ENCODE results near the gene RIF1.
"Not testable (repeated sequence)": the region's sequence is repeated elsewhere in the genome, so short reads cannot be mapped to it uniquely, and the experiment has no call there.

The RIF1 gene

DNA sequence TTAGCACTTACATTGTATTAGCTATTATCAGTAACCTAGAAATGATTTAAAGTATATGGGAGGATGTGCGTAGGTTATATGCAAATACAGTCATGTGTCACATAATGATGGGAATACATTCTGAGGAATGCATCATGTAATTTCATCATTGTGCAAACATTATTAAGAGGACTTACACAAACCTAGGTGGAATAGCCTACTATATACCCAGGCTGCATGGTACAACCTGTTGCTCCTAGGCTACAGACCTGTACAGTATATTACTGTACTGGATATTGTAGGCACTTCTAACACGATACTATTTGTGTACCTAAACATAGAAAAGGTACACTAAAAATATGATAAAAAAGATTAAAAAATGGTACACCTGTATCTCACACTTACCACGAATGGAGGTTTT, 7.9 kb downstream of the RIF1 start:
- no peak for DNase-seq

DNA sequence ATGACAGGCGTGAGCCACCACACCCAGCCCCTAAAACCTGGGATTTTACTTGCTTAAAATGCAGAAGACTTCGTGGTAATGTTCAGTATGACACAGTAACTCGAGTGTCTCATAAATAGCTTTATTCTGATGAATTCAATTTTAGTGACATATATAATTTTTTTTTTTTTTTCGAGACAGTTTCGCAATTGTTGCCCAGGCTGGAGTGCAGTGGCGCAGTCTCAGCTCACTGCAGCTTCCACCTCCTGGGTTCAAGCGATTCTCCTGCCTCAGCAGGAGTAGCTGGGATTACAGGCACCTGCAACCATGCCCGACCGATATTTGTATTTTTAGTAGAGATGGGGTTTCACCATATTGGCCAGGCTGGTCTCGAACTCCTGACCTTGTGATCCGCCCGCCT, 12.0 kb downstream of the RIF1 start:
- not testable (repeated sequence) for DNase-seq

DNA sequence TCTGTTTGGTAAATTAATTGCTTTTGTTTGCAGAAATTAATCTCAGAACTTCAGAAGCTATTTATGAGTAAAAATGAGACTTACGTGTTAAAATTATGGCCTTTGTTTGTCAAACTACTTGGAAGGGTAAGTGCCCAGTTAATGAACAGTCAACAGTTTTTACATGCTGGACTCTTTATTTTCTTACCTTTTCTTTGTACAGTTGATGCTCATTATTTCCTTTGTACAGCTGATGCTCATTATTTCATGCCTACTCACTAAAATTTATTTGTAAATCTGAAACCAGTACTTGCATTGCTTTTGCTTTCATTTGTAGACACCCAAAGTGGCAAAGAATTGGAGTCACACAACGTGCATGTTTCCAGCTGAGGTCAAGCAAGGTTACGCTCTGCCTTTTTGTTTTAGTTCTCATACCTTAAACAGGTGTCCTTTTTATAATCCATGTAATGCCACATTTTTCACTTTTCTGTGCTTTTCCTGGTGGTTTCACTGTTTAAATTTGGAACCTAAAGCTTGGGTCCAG, 13.3 kb downstream of the RIF1 start:
- no peak for DNase-seq

DNA sequence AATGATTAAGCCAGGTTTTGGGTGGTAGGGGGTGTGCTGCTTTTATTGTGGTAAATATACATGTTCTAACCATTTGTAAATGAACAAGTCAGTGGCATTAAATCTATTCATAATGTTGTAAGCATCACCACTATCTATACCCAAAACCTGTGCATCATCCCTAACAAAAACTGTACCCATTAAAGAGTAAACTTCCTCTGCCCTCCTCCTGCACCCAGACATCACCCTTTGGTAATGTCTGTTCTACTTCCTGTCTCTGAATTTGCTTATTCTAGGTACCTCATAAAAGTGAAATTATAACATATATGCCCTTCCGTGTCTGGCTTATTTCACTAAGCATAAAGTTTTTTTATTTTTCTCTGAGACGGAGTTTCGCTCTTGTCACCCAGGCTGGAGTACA, 14.1 kb downstream of the RIF1 start:
- DNase-seq, result no peak

DNA sequence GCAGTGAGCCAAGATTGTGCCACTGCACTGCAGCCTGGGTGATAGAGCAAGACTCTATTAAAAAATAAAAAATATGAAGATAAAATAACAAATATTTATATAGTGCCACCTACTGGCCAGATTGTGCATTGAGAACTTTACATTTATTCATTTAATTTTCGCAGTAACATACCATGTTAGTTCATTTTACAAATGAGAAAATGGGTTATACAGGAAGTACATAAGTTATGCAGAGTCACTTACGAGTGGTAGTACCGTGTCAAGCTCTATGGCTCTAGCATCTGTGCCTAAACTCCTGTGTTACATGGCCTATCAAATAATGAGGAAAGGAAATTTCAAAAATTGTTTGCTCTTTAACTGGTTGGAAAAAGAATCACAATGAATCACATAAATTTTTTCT, 27.9 kb downstream of the RIF1 start:
- no peak for DNase-seq

DNA sequence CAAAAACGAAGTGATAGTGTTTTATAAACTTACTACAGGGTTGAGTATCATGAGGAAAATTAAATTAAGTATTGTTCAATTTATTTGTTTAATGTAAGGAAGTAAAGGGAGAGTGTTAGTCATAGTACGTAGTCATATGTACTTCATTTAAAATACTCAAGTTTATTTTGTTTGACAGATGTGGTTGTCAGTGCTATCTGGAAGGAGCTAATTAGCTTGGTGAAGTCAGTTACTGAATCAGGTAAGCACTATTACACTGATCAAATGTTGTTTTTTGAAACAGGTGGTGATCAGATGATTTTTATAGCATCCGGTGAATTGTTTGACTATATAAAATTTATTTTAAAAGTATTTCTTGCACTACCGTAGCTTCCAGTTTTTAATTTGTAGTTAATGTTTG, 28.8 kb downstream of the RIF1 start:
- DNase-seq, result no peak

DNA sequence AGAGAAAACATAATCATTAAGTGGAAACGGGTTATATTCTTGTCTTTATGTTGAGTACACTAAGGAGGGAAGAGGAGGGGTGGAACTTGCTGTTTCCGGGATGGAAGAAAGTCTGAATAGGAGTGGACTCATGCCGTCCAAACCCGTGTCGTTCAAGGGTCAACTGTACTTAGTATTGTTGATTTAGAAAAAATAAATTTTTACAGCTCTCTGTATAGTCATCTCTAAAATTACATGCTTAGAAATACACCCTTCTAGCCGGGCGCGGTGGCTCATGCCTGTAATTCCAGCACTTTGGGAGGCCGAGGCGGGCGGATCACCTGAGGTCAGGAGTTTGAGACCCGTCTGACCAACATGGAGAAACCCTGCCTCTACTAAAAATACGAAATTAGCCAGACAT, 29.4 kb downstream of the RIF1 start:
- DNase-seq, result no peak

DNA sequence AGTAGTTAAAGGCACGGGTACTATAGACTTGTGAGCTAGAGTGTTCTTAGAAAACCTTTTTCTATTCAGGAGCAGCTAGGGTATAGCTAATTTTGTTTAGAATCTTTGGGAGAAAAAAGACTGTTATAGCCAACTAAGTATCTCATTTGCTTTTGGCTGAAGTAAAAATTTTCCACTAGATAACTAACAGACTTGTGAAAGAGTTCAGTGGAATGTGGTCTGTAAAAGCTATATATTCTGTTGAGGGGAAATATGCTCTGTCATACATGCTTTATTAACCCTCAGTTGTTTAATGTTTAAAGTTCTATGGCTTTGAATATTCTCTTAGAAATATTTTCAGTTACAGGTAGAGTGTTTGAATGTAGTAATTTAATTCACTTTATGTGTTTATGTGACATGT, 49.7 kb downstream of the RIF1 start:
- no peak for DNase-seq

DNA sequence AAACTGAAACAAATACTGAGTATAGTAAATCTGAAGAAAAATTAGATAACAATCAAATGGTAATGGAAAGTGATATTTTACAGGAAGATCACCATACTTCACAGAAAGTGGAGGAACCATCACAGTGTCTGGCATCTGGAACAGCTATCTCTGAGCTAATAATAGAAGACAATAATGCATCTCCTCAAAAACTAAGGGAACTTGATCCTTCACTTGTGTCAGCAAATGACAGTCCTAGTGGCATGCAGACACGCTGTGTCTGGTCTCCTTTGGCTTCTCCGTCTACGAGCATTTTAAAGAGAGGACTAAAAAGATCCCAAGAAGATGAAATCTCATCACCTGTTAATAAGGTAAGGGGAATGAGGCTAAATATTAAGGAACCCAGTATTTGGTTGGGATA, 56.1 kb downstream of the RIF1 start:
- no peak for DNase-seq

DNA sequence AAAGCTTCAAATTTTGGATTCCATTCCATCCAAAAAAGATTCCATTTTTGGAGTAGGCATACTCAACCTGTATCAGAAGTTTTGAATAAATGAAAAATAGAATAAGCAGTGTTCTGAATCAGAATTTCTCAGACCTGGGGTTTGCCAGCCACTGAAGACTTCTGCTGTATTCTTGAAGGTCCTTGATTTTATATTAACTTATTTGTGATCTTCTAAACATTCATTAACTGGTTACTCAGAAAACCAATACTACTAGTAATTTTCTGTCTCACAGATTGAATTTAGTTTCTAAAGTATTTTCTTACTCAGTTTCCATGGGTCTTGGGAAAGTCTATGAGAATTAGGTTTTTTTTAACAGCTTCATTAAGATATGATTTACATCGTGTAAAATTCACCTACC, 60.9 kb downstream of the RIF1 start:
- DNase-seq, result no peak

DNA sequence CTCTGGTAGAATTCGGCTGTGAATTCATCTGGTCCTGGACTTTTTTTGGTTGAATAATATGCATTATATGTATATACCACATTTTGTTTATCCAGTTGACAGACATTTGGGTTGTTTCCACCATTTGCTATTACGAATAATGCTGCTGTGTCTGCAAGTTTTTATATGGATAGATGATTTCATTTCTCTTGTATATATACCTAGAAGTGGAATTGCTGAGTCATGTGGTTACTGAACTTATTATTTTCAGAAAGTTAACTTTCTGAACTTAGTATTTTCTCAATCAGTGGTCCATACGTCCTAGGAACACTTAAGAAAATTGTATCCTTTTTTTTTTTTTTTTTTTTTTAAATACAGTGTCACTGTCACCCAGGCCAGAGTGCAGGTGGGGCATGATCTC, 63.3 kb downstream of the RIF1 start:
- no peak for DNase-seq

DNA sequence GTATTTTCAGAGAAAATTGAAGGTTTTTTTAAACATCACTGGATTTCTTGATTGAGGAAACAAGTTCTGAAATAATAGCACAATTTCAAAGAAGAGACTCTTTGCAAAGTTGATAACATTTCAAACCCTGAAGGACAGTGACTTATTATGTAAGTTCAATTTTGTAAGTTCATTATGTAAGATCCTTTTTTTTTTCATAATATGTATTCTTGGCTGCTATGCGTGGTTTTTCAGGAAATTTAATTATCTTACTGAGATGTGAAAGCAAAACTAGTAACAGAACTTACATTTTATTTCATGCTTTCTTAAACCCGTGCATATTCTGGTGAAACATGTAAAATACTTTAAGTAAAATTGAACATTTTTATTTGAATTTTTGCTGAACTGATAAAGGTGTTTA, 65.4 kb downstream of the RIF1 start:
- DNase-seq, result no peak

DNA sequence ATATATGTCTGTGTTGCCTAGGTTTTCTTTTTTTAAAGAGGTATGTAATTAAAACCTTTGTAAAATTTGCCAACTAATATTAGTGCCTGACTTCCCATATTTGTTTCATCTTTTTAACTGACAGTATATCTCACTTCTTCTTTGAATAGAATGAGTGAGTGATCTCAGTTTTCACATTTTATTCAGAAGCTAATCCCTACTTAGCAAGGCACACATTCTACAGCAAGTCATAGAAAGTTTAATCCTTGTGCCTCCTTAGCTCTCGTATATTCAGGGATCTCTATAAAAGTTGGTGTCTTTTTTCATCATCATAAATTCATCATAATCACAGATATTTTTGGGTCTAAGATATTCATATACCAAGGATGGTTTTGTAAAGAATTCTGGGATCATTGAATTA, 66.6 kb downstream of the RIF1 start:
- DNase-seq, result no peak

DNA sequence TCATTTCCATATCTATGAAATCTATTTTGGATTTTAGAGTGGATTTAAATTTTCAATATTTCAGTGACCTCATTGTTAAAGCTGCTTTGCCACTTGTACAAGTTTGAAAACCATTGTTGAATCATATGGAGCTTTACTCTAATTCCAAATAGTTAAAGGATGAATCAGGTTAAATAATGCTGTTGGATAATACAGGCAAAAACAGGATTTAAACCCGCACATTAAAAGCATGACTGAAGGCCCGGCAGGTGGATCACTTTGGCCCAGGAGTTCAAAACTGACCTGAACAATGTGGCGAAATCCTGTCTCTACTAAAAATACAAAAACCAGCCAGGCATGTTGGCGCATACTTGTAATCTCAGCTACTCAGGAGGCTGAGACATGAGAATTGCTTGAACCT, 68.3 kb downstream of the RIF1 start:
- no peak for DNase-seq

DNA sequence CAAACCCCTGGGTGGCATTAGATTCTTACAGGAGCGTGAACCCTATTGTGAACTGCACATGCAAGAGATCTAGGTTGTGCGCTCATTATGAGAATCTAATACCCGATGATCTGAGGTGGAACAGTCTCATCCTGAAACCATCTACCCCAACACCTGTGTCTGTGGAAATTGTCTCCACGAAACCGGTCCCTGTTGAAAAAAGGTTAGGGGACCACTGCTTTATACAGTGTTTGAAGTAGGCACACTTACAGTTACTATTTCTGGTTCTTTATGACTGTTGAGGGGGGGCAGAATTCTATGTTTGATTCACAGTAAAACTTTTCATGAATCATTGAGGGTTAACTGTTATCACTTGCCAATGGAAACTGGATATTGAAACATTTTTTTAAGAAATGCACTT, 72.0 kb downstream of the RIF1 start:
- DNase-seq, result peak; percentile 54

DNA sequence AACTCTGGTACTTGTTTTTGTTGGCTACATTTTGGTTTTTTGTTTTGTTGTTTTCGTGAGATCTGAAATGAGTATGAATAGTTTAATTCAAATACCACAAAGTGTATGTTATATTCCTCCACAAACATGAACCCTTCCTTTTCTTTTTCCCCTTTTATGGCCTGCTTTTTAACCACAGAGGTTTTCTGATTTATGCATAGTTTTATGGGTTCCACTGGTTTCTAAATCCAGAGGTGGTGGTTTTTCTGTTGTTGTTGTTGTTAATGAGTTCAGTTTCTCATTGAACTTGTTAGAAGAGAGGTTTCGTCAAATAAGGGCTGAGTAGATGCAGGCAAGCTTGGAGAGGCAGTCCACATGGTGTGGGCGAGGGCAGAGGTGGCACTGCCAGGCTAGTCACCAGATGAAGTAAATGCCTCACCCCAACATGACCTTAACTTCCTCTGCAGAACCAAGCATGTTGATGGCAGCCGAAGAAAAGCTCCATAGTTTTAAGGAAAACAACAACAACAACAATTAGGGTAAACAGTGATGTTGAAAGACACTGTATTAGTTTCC, 72.5 kb downstream of the RIF1 start:
- DNase-seq, result peak; percentile 36

DNA sequence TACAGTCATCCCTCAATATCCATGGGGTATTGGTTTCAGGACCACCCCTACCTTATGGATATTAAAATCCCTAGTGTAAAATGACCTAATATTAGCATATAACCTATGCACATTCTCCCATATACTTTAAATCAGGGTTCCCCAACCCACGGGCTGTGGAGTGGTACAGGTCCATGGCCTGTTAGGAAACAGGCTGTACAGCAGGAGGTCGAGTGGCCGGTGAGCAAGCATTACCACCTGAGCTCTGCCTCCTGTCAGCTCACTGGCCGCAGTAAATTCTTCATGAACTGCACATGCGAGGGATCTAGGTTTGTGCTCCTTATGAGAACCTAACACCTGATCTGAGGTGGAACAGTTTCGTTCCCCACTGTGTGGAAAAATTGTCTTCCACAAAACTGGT, 73.8 kb downstream of the RIF1 start:
- no peak for DNase-seq

DNA sequence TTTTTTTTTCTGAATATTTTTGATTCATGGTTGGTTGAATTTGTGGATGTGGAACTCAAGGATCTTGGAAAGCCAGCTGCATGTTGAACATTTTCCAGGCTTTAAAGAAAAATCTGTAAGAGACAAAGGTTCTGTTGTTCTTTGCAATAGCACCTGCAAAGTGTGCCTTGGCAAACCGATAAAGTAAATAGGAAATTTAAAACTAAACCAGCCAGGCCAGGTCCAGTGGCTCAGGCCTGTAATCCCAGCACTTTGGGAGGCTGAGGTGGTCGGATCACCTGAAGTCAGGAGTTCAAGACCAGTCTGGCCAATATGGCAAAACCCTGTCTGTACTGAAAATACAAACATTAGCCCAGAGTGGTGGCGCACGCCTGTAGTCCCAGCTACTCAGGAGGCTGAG, 74.4 kb downstream of the RIF1 start:
- no peak for DNase-seq

DNA sequence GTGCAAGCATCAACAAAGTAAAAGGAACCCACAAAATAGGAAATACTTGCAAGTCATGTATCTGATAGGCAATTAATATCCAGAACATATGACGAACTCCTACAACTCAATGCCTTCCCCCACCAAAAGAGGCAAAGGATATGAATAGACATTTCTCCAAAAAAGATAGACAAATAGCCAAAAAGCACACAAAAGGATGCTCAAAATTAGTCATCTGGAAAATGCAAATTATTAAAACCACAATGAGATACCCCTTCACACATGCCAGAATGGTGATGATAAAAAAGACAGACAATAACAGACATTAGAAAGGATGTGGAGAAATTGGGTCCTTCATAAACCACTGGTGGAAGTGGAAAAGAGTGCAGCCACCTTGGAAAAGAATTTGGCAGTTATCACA, 76.4 kb downstream of the RIF1 start:
- DNase-seq, result no peak

DNA sequence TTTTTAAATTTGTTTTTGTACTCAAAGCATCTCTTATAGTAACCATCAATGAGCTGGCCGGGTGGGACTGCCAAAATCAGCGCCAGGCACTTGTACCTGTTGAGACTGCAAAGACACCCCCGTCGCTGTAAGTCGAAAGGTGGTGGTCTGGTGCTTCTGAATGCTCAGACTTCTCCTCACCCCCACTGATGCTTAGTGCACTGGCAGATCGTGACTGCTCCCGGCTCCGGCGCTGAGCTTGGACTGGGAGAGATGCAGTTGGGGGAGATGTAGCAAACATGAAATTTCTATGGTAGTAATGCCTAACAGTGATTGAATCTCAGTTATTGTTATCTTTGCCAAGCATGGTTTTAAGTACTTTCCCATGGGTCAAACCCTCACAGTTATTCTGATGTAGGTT, 80.6 kb downstream of the RIF1 start:
- DNase-seq, result no peak

DNA sequence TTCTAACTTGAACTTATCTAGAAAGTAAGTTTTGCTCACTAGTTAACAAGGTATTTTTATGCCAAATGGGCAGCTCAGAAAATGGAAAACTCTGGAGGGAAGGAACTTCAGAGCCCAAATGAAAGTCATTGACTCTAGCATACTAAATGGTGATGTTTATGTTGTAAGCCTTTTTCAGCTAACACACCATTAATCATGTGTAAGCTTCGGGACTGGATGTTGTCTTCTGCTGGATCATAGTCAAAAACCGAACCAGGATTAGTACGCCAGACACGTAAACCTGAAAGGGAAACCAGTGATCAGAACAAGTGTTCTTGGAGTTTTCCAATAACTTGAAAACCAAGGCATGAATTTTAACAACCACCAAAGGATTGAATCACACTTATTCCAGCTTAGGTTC, 81.8 kb downstream of the RIF1 start:
- DNase-seq, result no peak

DNA sequence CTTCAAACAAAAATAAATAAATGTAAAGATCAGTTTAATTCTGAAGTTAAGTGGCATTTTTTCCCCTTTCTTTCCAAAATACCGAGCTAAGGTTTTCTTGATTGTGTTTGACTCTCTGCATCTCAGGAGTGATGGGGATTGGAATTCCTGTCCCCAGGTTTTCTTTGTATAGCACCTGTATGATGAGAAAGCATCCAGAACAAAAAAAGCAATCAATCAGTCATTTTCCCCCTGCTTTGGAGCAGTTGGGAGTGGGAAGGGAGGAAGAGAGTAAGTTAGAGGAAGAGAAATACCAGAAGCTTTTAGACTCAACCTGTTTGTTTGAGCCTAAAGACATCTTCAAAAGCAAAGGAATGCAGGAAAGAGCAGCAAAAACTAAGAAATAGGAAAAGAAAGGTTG, 88.5 kb downstream of the RIF1 start:
- no peak for DNase-seq

DNA sequence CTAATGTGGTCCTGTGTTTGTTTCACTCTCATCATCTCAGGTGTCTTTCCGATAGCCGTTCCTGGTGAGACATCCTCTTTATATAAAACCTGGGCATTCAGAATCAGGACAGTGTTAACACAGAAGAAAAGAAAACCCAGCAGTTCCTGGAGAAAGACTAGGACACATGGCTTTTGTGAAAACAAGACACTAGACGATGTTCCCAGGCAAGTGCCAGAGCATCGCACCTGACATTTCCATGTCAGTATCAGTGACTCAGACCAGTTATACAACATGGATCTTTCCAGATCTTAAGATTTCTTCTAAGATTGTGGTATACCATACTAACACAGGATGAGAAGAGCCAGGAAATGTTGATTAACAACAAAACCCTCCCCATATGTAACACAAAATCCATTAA, 96.5 kb downstream of the RIF1 start:
- DNase-seq, result no peak

DNA sequence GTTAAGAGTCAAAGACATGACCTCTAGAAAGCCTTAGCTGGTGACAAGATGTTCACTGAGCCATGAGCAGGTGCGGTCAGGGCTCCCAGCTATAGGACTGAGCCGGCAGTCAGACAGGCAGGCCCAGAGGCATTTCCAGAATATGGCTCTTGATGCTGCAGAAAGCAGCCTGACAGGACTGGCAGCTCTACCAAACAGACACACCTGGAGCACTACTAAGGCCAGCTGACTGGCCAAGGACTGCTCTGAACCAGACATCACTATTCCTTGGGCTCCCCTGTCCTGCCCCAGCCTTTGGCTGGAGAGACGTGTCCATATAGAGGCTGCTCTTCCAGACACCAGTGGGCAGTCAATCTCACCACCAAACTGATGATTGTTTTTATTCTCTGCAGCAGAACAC, 98.8 kb downstream of the RIF1 start:
- DNase-seq, result no peak

DNA sequence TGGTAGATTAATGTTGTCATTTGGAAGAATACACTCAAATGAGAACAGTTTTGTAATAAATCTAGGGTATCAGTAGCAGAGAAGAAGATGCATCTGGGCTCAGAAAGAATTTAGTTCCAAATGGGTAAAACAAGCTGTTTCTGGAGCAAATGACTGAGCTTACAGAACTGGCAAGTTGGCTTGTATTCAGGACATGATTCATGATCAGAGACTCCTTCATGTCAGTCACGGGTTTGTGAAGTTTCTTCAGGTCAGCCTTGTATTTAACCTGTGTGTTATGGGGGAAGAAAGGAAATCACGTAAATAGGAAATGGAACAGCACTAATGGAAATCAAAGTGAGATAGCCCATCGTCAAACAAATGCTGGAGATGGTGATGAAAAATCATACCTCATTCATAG, 109.1 kb downstream of the RIF1 start:
- no peak for DNase-seq

DNA sequence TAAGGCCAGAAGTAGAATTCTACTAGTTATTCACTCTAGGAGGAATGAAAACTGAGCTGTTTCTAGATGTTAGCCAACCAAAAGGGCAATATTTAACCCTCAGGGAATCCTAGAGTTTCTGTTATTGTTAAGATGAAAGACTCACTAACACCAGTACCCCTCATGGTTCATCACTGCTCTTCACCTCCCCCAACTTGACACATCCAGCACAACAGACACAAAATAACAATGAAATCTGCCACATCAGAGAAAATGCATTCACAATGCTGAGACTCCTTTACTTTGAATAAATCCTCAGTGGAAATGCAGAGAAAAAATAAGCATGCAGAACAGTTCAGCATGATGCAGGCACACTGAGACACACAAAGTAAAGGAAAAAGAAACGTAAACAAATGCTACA, 111.3 kb downstream of the RIF1 start:
- no peak for DNase-seq

All from activated CD4-positive, alpha-beta T cell treated with anti-CD3 and anti-CD28 coated beads for 48 hours (primary cell).